MM.1S (cell line): Measurements from ENCODE around the gene POLD3.

Experiments used
- DNase-seq: peaks from one replicate; pipeline ENCODE4 v3.0.0-alpha.2; 2015
- H2AFZ ChIP-seq: fragments of 300-600 bp; sonication (generic); 2 replicates; pipeline ENCODE4 v1.6.0; 2016; ENCODE audit warnings: antibody characterized with exemption, low read length
- H3F3A ChIP-seq: fragments of 300-600 bp; sonication (generic); 2 replicates; pipeline ENCODE4 v1.6.1; 2016; ENCODE audit warnings: mild to moderate bottlenecking, antibody characterized with exemption, low read length, moderate library complexity, mixed read lengths; ENCODE audit not compliant: insufficient read depth
- H3K27ac ChIP-seq: fragments of 300-600 bp; sonication (generic); 2 replicates; pipeline ENCODE4 v1.5.1; 2016; ENCODE audit warnings: mild to moderate bottlenecking, low read length
- H3K27me3 ChIP-seq: fragments of 300-600 bp; sonication (generic); replicated peaks from 2 replicates; pipeline ENCODE4 v1.6.0; 2016; ENCODE audit warnings: low read length; ENCODE audit not compliant: insufficient read depth
- H3K36me3 ChIP-seq: fragments of 300-600 bp; sonication (generic); replicated peaks from 2 replicates; pipeline ENCODE4 v1.6.1; 2016; ENCODE audit warnings: mild to moderate bottlenecking, low read length, mixed read lengths; ENCODE audit not compliant: insufficient read depth
- H3K4me1 ChIP-seq: fragments of 300-600 bp; sonication (generic); 2 replicates; pipeline ENCODE4 v1.6.1; 2016; ENCODE audit warnings: low read length, mixed read lengths
- H3K4me2 ChIP-seq: fragments of 300-600 bp; sonication (generic); 2 replicates; pipeline ENCODE4 v1.6.0; 2016; ENCODE audit warnings: low read depth, low read length
- H3K4me3 ChIP-seq: fragments of 300-600 bp; sonication (generic); 2 replicates; pipeline ENCODE4 v1.5.1; 2016; ENCODE audit warnings: low read length, mixed read lengths
- H3K79me2 ChIP-seq: fragments of 300-600 bp; sonication (generic); 2 replicates; pipeline ENCODE4 v1.6.1; 2016; ENCODE audit warnings: mixed run types, low read length, mixed read lengths
- H3K9ac ChIP-seq: fragments of 300-600 bp; sonication (generic); 2 replicates; pipeline ENCODE4 v1.6.1; 2016; ENCODE audit warnings: low read length, mixed read lengths
- H3K9me2 ChIP-seq: fragments of 300-600 bp; sonication (generic); replicated peaks from 2 replicates; pipeline ENCODE4 v1.6.1; 2016; ENCODE audit warnings: mild to moderate bottlenecking, low read length, mixed read lengths; ENCODE audit not compliant: insufficient read depth
- H3K9me3 ChIP-seq: fragments of 300-600 bp; sonication (generic); replicated peaks from 2 replicates; pipeline ENCODE4 v1.6.1; 2016; ENCODE audit warnings: mild to moderate bottlenecking, low read length, mixed read lengths; ENCODE audit not compliant: insufficient read depth
- H4K20me1 ChIP-seq: fragments of 300-600 bp; sonication (generic); 2 replicates; pipeline ENCODE4 v1.6.1; 2016; ENCODE audit warnings: mild to moderate bottlenecking, low read length, moderate library complexity, mixed read lengths; ENCODE audit not compliant: insufficient read depth
- CTCF ChIP-seq: fragments of 300-600 bp; sonication (generic); IDR thresholded peaks from 2 replicates; pipeline ENCODE4 v1.5.1; 2016; ENCODE audit warnings: antibody characterized with exemption, low read length, mixed read lengths
- EZH2 ChIP-seq: fragments of 300-600 bp; sonication (generic); optimal IDR thresholded peaks from 2 replicates; pipeline ENCODE3; 2017; ENCODE audit warnings: low read depth, mild to moderate bottlenecking, antibody characterized with exemption, low read length, mixed read lengths
- EZH2phosphoT487 ChIP-seq: fragments of 300-600 bp; sonication (generic); IDR thresholded peaks from 2 replicates; pipeline ENCODE4 v1.6.1; 2018; ENCODE audit warnings: antibody characterized with exemption, low read length

POLD3 gene

GRCh38 chr11:74680703-74681531 is 88.5 kb downstream of the POLD3 start:
- Histone ChIP-seq H3K9me2 (no peaks in the 10 kb centered on the region), H3K79me2 (no peaks in the 10 kb centered on the region), H2AFZ (no peak overlapping the region), H3K4me3 (no peak overlapping the region), H3K9me3 (no peaks in the 10 kb centered on the region), H4K20me1 (no peaks in the 10 kb centered on the region), H3F3A (no peaks in the 10 kb centered on the region), H3K27me3 (no peaks in the 10 kb centered on the region), H3K36me3 (no peaks in the 10 kb centered on the region), H3K4me1 (no peaks in the 10 kb centered on the region), H3K9ac (no peak overlapping the region), H3K4me2 (no peak overlapping the region), H3K27ac (no peak overlapping the region)
- no peak for DNase-seq
- TF ChIP-seq EZH2phosphoT487 (no peak), EZH2 (no peak), CTCF (no peak)

GRCh38 chr11:74681686-74682651 is 89.6 kb downstream of the POLD3 start:
- Histone ChIP-seq H3K27me3 (no peaks in the 10 kb centered on the region), H3K27ac (no peak overlapping the region), H3K36me3 (no peaks in the 10 kb centered on the region), H4K20me1 (no peaks in the 10 kb centered on the region), H3K9me3 (no peaks in the 10 kb centered on the region), H3K4me1 (no peaks in the 10 kb centered on the region), H3K9ac (no peak overlapping the region), H3K4me3 (no peak overlapping the region), H3K79me2 (no peaks in the 10 kb centered on the region), H3F3A (no peaks in the 10 kb centered on the region), H3K9me2 (no peaks in the 10 kb centered on the region), H2AFZ (no peak overlapping the region), H3K4me2 (no peak overlapping the region)
- TF ChIP-seq CTCF = no peak
- TF ChIP-seq EZH2phosphoT487 = no peak
- TF ChIP-seq EZH2 = no peak
- DNase-seq = no peak

- H3K27ac ChIP-seq = no peak overlapping the region
- H3K79me2 ChIP-seq = no peaks in the 10 kb centered on the region
- H3K4me2 ChIP-seq = no peak overlapping the region
- no peaks in the 10 kb centered on the region for H4K20me1 ChIP-seq
- H3K4me3 ChIP-seq = no peak overlapping the region
- no peaks in the 10 kb centered on the region for H3K36me3 ChIP-seq
- TF ChIP-seq CTCF = no peak
- TF ChIP-seq EZH2 = no peak
- no peaks in the 10 kb centered on the region for H3K9me3 ChIP-seq
- no peaks in the 10 kb centered on the region for H3K27me3 ChIP-seq
- H3K9me2 ChIP-seq = no peaks in the 10 kb centered on the region
- no peak overlapping the region for H3K9ac ChIP-seq
- H2AFZ ChIP-seq = no peak overlapping the region
- H3K4me1 ChIP-seq = no peaks in the 10 kb centered on the region
- no peaks in the 10 kb centered on the region for H3F3A ChIP-seq
- DNase-seq = no peak
Observed at GRCh38 chr11:74682731-74683278, 90.4 kb downstream of the POLD3 start.
